Endodermal cell (in vitro differentiated cells): ENCODE measurements around the gene DSCAML1. TPM values are rescaled to one million over a fixed set of nuclear protein-coding genes. Genes with fewer than 3 reads are reported as not detected.

Source experiments
- DNase-seq: peaks from one replicate; pipeline ENCODE4 v3.0.0-alpha.2; 2017
- H3K27ac ChIP-seq: 2 replicates; pipeline ENCODE4 v1.5.1; 2013; ENCODE audit warnings: mild to moderate bottlenecking, low read depth, low read length, moderate library complexity
- H3K27me3 ChIP-seq: 2 replicates; pipeline ENCODE4 v1.6.1; 2013; ENCODE audit warnings: mild to moderate bottlenecking, low read length, moderate library complexity; ENCODE audit not compliant: insufficient read depth, control insufficient read depth, poor library complexity, severe bottlenecking
- H3K36me3 ChIP-seq: 2 replicates; pipeline ENCODE4 v1.7.0; 2013; ENCODE audit warnings: mild to moderate bottlenecking, low read length, moderate library complexity; ENCODE audit not compliant: control insufficient read depth, insufficient read depth
- H3K4me1 ChIP-seq: one replicate; pipeline ENCODE4 v1.7.0; 2013; ENCODE audit warnings: low read length; ENCODE audit not compliant: control insufficient read depth, insufficient read depth
- H3K4me3 ChIP-seq: 2 replicates; pipeline ENCODE4 v1.5.1; 2013; ENCODE audit warnings: mild to moderate bottlenecking, low read length, moderate library complexity
- H3K9ac ChIP-seq: 2 replicates; pipeline ENCODE4 v1.6.1; 2013; ENCODE audit warnings: mild to moderate bottlenecking, low read length, moderate library complexity; ENCODE audit not compliant: poor library complexity, severe bottlenecking; ENCODE audit errors: extremely low read depth
- H3K9me3 ChIP-seq: 2 replicates; pipeline ENCODE4 v1.6.1; 2013; ENCODE audit warnings: mild to moderate bottlenecking, low read length, moderate library complexity; ENCODE audit not compliant: control insufficient read depth
- H3K27ac Mint-ChIP-seq: 2 replicates; pipeline ENCODE4 v1.8.0; 2020; ENCODE audit warnings: mixed read lengths
- H3K27me3 Mint-ChIP-seq: 2 replicates; pipeline ENCODE4 v1.8.0; 2021; ENCODE audit warnings: mild to moderate bottlenecking, mixed read lengths; ENCODE audit not compliant: insufficient read depth
- H3K36me3 Mint-ChIP-seq: 2 replicates; pipeline ENCODE4 v1.8.0; 2020; ENCODE audit warnings: low read depth, mixed read lengths
- H3K4me1 Mint-ChIP-seq: 2 replicates; pipeline ENCODE4 v1.8.0; 2020; ENCODE audit warnings: mixed read lengths
- H3K4me3 Mint-ChIP-seq: 2 replicates; pipeline ENCODE4 v1.8.0; 2020; ENCODE audit warnings: mild to moderate bottlenecking, moderate library complexity, mixed read lengths
- H3K9me3 Mint-ChIP-seq: 2 replicates; pipeline ENCODE4 v1.8.0; 2020; ENCODE audit warnings: mild to moderate bottlenecking, mixed read lengths
- WGBS, 2 experiments: methylation state at CpG; one replicate each; pipeline versions ENCODE4 v1.1.5 to v1.1.7; 2013; ENCODE audit warnings: missing lambda C conversion rate in 2 of 2, mixed read lengths in 1 of 2; ENCODE audit not compliant: insufficient coverage in 1 of 2, insufficient read length in 1 of 2; 5-methylcytosine and 5-hydroxymethylcytosine counted together
- total RNA-seq, 2 donors: library from RNA; stranded (reverse); fragmentation: NEBNext Ultra II Directional in 1 of 2; extraction: Animal tissue kit (Norgen Biotek cat#: 25700) in 1 of 2; gene quantifications; 2 replicates in 1 of 2; 3 replicates in 1 of 2; pipeline ENCODE4 v1.2.1, GENCODE V29; 2021
- TF ChIP-seq, protein P1 (sequence below): fragments of 200-600 bp; sonication (generic); conservative IDR thresholded peaks from 2 replicates; pipeline ENCODE4 v1.5.0; 2021; ENCODE audit warnings: antibody characterized with exemption, mild to moderate bottlenecking

The DSCAML1 gene
- total RNA-seq, 2 donors from 2014 or later, result 5.6 to 10.9 TPM

DNA sequence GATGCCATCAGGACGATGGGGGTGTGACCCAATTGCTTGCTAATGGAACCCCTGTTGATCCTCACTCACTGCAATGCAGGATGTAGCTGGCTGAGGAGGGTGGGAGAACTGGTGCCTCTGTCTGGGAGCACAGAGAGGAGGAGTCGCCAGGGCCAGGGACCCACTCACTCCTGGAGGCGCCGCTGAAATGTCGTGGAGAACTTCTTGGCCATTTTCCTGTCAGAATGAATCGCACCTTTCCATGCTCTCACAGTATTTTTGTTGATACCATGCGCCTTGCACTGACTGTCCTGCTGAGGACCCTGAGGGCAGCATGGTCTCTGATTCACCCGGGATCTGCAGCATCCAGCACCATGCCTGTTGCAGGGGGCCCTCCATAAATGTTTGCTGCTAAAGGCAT lies 211.4 kb downstream of the DSCAML1 start:
- peaks cover 4% of the 10 kb centered on the region for H3K4me1 Mint-ChIP-seq
- WGBS, 2 experiments, result 81 to 83% methylated on average over 5 to 8 of the region's 8 CpGs

DNA sequence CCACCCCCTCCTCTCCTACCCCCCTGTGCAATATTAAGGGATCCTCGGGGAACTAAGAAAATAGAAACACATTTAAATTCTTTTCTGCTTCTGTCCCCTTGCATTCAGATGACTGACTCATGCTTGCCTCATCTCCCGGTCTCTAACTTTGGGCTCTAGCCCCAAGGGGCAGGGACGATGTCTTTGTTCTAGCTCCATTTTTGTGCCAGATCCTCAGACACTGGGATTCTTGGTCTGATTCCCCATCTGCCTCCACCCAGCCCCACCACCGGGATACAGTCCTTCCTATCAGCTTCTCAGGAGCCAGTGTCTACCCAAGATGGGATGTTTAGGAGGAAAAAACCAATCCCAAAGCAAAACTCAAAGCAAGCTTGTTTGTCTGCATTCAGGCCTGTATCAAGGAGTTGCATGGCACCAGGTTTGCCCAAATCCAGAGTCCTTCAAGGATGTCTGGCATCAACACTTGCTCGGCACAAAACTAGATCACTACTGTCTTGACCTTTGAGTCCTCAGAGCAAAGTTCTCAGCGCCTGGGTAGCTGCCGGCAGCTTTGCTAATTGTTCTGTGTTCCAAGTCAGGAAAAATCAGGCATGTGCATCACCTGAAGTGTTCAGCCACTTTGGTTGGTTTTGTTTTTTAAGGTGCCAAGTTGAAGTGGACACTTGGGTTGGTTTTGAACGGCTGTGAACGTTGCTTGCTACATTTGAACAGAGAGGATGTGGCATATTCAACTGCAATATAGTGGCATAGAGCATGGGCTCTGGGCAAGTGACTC lies 212.8 kb downstream of the DSCAML1 start:
- DNase-seq, result no peak
- Mint-ChIP-seq H3K4me1 (peaks cover 4% of the 10 kb centered on the region), H3K27me3 (peaks cover 45% of the 10 kb centered on the region), H3K36me3 (no peaks in the 10 kb centered on the region), H3K4me3 (no peak overlapping the region), H3K27ac (no peak overlapping the region), H3K9me3 (no peaks in the 10 kb centered on the region)
- no peaks in the 10 kb centered on the region for H3K4me1 ChIP-seq
- H3K36me3 ChIP-seq, result no peaks in the 10 kb centered on the region
- H3K27ac ChIP-seq, result peak overlapping the region; percentile 59
- TF ChIP-seq, protein P1, sequence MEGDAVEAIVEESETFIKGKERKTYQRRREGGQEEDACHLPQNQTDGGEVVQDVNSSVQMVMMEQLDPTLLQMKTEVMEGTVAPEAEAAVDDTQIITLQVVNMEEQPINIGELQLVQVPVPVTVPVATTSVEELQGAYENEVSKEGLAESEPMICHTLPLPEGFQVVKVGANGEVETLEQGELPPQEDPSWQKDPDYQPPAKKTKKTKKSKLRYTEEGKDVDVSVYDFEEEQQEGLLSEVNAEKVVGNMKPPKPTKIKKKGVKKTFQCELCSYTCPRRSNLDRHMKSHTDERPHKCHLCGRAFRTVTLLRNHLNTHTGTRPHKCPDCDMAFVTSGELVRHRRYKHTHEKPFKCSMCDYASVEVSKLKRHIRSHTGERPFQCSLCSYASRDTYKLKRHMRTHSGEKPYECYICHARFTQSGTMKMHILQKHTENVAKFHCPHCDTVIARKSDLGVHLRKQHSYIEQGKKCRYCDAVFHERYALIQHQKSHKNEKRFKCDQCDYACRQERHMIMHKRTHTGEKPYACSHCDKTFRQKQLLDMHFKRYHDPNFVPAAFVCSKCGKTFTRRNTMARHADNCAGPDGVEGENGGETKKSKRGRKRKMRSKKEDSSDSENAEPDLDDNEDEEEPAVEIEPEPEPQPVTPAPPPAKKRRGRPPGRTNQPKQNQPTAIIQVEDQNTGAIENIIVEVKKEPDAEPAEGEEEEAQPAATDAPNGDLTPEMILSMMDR, result no peak
- no peaks in the 10 kb centered on the region for H3K9me3 ChIP-seq
- H3K4me3 ChIP-seq, result no peak overlapping the region
- 71 to 75% methylated on average over 9 of the region's 9 CpGs for WGBS, 2 experiments
- peaks cover 91% of the 10 kb centered on the region for H3K27me3 ChIP-seq
- no peak overlapping the region for H3K9ac ChIP-seq

More for the DNA sequence above, 211.4 kb downstream of the DSCAML1 start:
- no peak for DNase-seq
- H3K4me1 ChIP-seq, result no peaks in the 10 kb centered on the region
- Mint-ChIP-seq H3K27me3 (peaks cover 36% of the 10 kb centered on the region), H3K27ac (no peak overlapping the region), H3K4me3 (no peak overlapping the region), H3K36me3 (no peaks in the 10 kb centered on the region), H3K9me3 (no peaks in the 10 kb centered on the region)
- H3K4me3 ChIP-seq, result no peak overlapping the region
- H3K27ac ChIP-seq, result no peak overlapping the region
- H3K36me3 ChIP-seq, result no peaks in the 10 kb centered on the region
- TF ChIP-seq, protein P1, result no peak
- H3K9me3 ChIP-seq, result no peaks in the 10 kb centered on the region
- peaks cover 91% of the 10 kb centered on the region for H3K27me3 ChIP-seq
- H3K9ac ChIP-seq, result no peak overlapping the region

DNA sequence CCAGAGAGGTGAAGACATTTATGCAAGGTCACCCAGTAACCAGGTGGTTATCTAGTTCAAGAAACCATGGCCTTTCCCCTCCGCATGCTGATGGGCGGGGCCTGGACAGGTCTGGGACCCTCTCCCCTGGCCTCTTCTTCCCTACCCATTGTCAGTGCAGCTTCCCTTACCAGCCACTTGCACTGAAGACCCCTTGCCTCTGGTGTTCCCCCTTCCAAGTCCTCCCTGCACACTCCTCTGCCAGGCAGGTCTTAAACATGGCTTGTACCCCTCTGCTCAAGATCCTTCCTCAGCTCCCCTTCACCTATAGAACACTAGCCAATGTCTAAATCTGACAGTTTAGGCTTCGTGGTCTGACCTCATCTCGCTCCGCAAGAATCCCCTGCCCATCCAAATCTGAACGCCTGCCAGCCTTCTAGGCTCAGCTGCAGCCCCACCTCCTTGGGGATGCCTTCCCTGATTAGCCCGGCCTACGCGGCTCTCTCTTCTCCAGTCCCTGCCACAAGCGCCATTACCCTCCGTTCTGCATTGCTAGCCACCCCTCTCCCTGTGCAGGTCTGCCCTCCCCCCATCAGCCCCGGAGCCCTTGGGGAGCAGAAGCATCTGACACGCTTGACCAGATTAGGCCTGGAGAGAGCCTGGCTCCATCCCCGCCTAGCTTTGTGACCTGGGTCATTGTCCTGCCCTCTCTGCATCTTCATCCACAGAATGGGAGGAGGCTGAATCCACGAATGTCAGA lies 213.8 kb downstream of the DSCAML1 start:
- 55 to 69% methylated on average over 4 to 15 of the region's 15 CpGs for WGBS, 2 experiments
- Histone ChIP-seq H3K4me3 (no peak overlapping the region), H3K27ac (peak overlapping the region; percentile 59), H3K9me3 (no peaks in the 10 kb centered on the region), H3K4me1 (no peaks in the 10 kb centered on the region), H3K36me3 (no peaks in the 10 kb centered on the region), H3K27me3 (peaks cover 92% of the 10 kb centered on the region), H3K9ac (no peak overlapping the region)
- peak; percentile 64 for DNase-seq
- no peak overlapping the region for H3K27ac Mint-ChIP-seq
- no peak overlapping the region for H3K4me3 Mint-ChIP-seq
- no peaks in the 10 kb centered on the region for H3K36me3 Mint-ChIP-seq
- H3K27me3 Mint-ChIP-seq, result peaks cover 52% of the 10 kb centered on the region
- TF ChIP-seq, protein P1, result no peak
- peaks cover 2% of the 10 kb centered on the region for H3K4me1 Mint-ChIP-seq
- no peaks in the 10 kb centered on the region for H3K9me3 Mint-ChIP-seq
